Adrenal gland (tissue), 5 donors: ENCODE data around the gene CBX8.

ENCODE experiments used
- CTCF ChIP-seq, 6 experiments: fragments of 450-650 bp in 4 of 6; fragments of 200-600 bp in 2 of 6; sonication (generic) in 1 of 6; IDR thresholded peaks; 1 replicate in 5 of 6; 2 replicates in 1 of 6; pipeline versions ENCODE4 v1.5.1 to v1.8.0; 2016 to 2021; ENCODE audit warnings: antibody characterized with exemption in 6 of 6, mild to moderate bottlenecking in 2 of 6, moderate library complexity in 1 of 6
- POLR2A ChIP-seq, 2 donors: fragments of 450-650 bp; IDR thresholded peaks; one replicate each; pipeline ENCODE4 v1.6.1; 2017; ENCODE audit warnings: antibody characterized with exemption in 2 of 2, mild to moderate bottlenecking in 2 of 2, moderate library complexity in 1 of 2
- donor health status: DM: no; HTN: no; CAD: no.

- no peak for TF ChIP-seq CTCF (IDR thresholded peaks at IDR 0.05)
- TF ChIP-seq POLR2A (IDR thresholded peaks at IDR 0.05): no peak
Observed at GRCh38 chr17:79790805-79791734, 5.8 kb downstream of the CBX8 start.
